HG03521 (cell line): ENCODE results near the gene PPP1R14B.

ENCODE experiments used
- ATAC-seq: cut with Tn5 transposase; IDR thresholded peaks from one replicate; pipeline ENCODE4 v1.9.1; 2021; ENCODE audit warnings: mild to moderate bottlenecking, moderate library complexity; ENCODE audit not compliant: unreplicated experiment

Gene PPP1R14B

GRCh38 chr11:64232182-64232966, 14.4 kb downstream of the PPP1R14B start:
- ATAC-seq: no peak

GRCh38 chr11:64231546-64231945, 15.2 kb downstream of the PPP1R14B start:
- ATAC-seq: no peak

- ATAC-seq: no peak
Observed at GRCh38 chr11:64230985-64231365, 15.8 kb downstream of the PPP1R14B start.

GRCh38 chr11:64230171-64230984, 16.4 kb downstream of the PPP1R14B start, which contains the start of gene DNAJC4:
DNAJC4 (plus strand) TSS chr11:64230548; CDS start chr11:64230855, 307 bp downstream.
- ATAC-seq: peak; percentile 37

GRCh38 chr11:64229744-64230170, 17.0 kb downstream of the PPP1R14B start:
- ATAC-seq: no peak

GRCh38 chr11:64229090-64229743, 17.5 kb downstream of the PPP1R14B start:
- no peak for ATAC-seq

GRCh38 chr11:64227405-64227956, 19.3 kb downstream of the PPP1R14B start:
- ATAC-seq: no peak

GRCh38 chr11:64226507-64227051, 20.2 kb downstream of the PPP1R14B start:
- no peak for ATAC-seq

GRCh38 chr11:64225608-64226506, 20.9 kb downstream of the PPP1R14B start, which contains the start of the genes NUDT22 and TRPT1:
NUDT22 (plus strand) TSS chr11:64226274; CDS start chr11:64226653, 379 bp downstream.
TRPT1 (minus strand) TSS chr11:64226186; CDS start chr11:64225860, 326 bp downstream.
- peak; percentile 51 for ATAC-seq

- ATAC-seq: no peak
Observed at GRCh38 chr11:64224891-64225607, 21.7 kb downstream of the PPP1R14B start.

GRCh38 chr11:64224151-64224890, 22.4 kb downstream of the PPP1R14B start:
- ATAC-seq: no peak

GRCh38 chr11:64223001-64223651, 23.6 kb downstream of the PPP1R14B start:
- ATAC-seq: no peak

GRCh38 chr11:64222651-64223000, 24.1 kb downstream of the PPP1R14B start:
- ATAC-seq: no peak

- no peak for ATAC-seq
Observed at GRCh38 chr11:64220798-64221197, 25.9 kb downstream of the PPP1R14B start.

GRCh38 chr11:64220271-64220670, 26.5 kb downstream of the PPP1R14B start:
- no peak for ATAC-seq

- no peak for ATAC-seq
Observed at GRCh38 chr11:64219755-64220154, 27.0 kb downstream of the PPP1R14B start.

GRCh38 chr11:64219354-64219684, 27.4 kb downstream of the PPP1R14B start:
- ATAC-seq: no peak
